GM04504 (cell line): Measurements from ENCODE around the gene LRP11.
"Not testable (repeated sequence)": the region's sequence is repeated elsewhere in the genome, so short reads cannot be mapped to it uniquely, and the experiment has no call there.

ENCODE experiments used
- DNase-seq: peaks from one replicate; pipeline ENCODE4 v3.0.0-alpha.2; 2012; ENCODE audit warnings: low read depth

The LRP11 gene

DNA sequence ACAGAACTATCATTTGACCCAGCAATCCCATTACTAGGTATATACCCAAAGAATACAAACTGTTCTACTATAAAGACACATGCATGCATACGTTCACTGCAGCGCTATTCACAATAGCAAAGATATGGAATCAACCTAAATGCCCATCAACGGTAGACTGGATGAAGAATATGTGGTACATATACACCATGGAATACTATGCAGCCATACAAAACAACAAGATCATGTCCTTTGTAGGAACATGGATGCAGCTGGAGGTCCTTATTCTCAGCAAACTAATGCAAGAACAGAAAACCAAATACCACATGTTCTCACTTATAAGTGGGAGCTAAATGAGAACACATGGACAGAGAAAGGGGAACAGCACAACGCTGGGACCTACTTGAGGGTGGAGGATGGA, 15.8 kb downstream of the LRP11 start:
- DNase-seq: not testable (repeated sequence)

DNA sequence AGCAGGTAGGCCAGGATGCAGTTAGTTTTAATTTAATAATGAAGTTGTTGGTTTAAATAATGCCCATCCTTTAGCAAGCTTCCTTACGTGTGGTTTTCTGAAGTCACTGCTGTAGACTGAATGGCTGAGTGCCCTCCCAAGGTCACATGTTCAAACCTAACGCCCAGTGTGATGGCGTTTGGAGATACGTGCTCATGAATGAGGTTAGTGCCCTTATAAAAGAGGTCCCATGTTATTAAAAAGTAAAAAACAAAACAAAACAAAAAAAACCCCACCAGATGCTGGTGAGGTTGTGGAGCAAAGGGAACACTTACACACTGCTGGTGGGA, 16.3 kb downstream of the LRP11 start:
- no peak for DNase-seq

DNA sequence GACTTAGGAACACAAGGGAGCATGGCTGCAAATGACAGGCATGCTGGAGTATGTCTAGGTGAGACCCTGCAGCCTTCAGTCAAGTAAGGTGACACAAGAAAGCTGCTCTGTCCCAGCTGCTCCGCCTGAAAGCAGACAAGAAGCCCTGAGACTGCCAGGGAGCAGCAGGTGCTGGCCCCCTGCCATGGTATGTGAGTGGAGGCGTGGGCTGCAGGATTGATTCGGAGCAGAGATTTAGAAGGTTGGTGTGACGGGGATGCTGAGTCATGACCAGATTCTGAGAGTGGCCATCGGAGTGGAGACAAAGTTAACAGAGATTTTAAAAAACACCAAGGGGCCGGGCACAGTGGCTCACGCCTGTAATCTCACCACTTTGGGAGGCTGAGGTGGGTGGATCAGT, 17.8 kb downstream of the LRP11 start:
- DNase-seq: no peak

DNA sequence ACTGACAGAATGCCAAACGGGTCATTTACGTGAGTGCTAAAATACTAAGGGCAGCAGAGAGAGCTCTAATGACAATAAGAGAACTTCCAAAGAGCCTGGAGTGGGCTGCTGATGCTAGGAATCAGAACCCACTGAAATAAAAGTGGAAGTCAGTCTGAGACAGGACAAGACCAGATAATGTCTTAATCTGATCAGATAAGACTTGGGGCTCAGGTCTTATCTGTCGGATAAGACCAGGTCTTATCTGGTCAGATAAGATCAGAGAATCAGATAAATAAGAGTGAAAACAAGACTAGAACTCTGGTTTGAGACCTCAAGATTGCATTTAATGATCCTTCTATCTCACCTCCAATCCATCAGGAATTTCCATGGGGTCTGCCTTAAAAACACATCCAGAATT, 18.6 kb downstream of the LRP11 start:
- DNase-seq: no peak

DNA sequence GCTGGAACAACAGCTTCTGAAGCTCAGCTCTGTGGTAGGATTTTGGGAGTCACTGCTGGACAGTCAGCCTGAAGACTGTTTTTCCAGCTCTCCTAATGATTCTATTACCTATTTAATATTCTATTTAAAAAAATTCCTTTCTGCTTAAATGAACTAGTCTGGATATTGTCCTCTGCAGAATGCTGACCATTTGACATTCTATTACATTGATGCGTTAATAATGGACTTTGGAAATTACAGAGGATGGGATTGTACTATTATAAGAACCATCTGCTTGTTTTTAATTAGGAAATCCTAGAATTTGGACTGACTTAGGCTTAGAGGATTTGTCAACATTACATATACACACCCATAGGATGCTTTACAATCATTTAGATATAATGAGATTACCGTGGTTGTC, 19.7 kb downstream of the LRP11 start:
- DNase-seq: no peak

DNA sequence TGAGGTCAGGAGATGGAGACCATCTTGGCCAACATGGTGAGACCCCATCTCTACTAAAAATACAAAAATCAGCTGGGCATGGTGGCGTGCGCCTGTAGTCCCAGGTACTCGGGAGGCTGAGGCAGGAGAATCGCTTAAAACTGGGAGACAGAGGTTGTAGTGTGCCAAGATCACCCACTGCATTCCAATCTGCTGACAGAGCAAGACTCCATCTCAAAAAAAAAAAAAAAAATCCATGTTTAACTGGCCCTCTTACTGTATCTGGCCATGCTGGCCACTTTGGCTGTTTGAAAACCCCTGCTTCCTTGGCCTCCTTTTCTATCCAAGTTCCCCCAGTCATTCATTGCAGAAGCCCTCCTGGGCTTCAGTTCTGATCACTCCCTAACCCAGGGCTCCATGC, 20.1 kb downstream of the LRP11 start:
- DNase-seq: not testable (repeated sequence)

DNA sequence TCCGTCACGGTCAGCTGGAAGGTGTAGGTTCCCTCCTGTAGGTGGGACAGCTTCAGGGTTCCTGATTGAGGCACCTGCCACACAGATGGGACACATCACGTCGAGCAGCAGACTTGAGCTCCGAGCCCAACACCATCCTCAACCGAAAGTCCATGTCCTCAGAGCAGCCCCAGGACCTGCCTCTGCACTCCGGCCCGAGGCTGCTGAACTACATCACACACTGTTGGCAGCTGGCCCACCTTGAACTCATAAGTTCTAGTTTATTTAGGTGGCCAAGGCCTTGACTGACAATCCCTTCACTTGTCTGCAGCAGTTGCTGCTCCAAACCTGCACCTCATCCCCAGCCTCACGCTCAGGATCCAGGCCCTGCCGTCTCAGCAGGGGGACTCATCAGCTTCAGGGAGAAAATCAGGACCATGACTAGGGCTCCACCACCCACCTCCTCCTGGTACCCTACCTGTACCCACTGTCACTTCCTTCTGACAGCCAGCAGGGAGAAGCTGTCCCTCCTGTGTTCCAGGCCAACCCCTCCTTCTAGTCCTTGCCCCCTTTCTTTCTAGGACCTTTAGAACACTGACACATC, 21.0 kb downstream of the LRP11 start:
- no peak for DNase-seq

DNA sequence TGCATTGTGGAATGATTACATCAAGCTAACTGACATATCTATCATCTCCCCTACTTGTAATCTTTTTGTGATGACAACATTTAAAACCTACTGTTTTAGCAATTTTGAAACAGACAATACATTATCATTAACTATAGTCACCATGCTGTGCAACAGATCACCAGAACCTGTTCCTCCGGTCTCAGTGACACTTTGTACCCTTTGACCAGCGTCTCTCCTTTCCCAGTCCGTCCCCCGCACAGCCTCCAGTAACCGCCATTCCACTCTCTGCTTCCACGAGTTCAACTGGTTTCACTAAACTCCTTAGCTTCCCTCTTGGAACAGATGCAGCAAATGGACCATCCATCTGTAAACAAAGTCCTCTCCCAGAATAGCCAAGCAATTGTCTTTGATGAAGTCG, 21.8 kb downstream of the LRP11 start:
- no peak for DNase-seq

DNA sequence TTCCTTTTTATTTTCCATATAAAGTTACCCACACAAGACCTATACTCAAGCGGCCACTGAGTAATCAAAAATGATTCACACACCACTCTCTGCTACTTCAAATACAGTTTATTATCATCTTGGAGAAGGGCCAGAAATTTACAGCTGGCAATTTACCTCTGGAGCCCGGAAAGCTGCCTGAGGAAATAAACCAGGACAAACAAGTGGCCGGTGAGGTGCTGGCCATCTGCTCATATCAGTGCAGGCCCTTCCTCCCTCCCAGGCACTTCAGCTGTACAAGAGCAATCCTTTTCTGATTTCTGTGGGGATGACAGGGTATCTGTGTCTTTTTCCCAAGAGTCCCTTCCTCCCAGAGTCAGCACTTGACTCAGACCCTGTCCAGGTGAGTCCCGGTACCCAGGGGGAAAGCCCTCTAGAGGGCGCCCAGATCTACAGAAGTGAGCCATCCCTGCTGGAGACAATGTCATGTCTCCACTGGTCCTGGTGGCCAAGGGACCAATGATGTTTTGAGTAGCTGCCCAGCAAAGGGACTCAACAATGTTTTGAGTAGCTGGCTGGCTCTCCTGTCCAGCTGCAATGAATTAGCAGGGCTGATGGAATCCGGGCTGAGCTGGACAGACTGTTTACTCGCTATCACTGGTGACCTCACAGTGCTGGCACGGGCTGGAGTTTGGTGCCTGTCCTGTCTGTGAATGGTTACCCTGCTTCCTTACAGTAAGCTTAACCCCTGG, 23.6 kb downstream of the LRP11 start:
- DNase-seq: peak; percentile 87

DNA sequence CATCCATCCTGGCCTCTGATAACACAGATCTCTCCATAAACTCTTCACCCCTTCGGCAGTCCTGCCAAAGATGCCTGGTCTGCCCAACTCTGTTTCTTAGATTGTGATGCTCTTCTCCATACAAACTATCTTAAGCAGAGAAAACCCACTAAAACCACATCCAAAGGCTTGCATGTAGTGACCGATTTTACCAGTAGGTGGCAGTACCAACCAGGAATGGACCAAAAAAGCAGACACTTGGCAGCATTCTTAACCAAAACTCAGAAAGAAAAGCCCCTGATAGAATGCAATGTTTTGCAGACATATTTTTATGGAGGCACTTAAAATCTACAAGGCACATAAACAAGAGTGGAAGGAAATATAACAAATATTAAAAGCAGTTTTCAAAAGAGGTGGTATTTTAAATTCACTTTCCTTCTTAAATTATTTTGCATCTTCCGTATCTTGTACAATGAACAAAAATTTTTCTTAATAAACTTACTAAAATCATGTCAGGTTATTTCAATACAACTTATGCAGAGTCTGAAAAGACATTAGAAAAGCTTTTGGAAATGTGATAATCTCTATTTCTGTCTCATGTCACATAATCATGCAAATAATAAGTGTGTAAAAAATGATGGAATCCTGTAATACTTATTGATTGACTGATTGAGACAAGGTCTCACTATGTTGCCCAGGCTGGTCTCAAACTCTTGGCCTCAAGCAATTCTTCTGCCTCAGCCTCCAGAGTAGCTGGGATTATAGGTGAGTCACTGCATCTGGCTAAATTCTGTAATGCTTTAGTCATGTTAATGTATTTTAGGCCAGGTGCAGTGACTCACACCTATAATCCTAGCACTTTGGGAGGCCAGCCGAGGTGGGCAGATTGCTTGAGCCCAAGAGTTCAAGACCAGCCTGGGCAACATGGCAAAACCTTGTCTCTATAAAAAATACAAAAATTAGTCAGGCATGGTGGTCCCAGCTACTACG, 29.4 kb downstream of the LRP11 start:
- no peak for DNase-seq

DNA sequence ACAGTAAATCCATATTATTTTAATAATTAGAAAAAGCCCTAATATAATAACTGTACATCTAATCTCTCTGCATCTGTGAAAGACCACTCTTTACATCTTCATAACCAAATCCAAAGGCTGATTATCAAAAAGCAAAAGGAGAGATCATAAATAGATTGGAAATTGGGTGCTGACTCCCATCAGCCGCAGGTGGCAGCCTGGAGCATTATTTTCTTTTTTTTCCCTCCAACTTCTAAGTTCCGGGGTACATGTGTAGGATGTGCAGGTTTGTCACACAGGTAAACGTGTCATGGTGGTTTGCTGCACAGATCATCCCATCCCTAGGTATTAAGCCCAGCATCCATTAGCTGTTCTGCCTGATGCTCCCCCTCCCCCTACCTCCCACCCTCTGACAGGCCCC, 30.5 kb downstream of the LRP11 start:
- DNase-seq: no peak

DNA sequence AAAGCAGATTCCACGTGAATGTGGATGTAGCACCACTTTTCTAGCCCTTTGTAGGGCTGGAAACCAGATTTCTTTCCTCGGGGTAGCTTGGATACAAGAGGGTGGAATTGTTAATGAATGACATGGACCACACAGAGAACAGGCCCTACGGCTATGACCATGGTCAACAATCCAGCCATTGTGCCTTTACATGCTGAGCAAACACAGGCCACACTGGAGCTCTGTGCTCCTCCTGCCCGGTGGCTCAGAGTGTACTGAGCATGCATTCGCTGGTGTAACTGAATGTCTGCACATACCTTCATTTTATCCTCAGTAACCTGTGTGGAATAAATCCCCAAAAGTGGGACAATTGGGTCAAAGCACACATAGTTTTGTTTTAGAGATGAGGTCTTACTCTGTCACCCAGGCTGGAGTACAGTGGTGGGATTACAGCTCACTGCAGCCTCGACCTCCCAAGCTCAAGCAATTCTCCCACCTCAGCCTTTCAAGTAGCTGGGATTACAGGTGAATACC, 32.8 kb downstream of the LRP11 start:
- no peak for DNase-seq

DNA sequence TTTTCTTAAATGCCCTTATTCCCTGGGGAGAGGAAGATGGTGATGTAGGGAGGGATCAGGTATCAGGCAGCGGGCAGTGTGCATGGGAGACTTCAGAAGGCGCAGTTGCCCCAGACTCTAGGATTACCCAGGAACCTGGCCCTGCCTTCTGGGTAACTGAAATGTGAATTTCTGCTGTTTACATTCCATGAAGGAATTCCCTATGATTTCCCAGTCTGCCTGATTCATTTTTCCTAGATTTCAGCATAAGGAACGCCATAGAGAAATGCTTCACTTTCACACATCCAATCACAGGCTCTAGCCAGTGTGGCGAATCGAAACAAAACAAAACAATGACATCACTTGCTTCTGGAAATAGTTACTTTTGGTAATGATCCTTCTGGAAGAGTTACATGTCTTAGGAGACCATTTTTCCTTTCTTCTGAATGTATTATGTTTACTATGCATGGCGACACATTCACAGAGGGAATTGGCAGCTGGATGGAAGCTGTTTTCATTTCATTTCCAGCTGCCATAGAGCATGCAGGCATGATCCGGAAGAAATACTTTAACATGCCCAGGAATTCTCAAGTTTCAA, 33.3 kb downstream of the LRP11 start:
- DNase-seq: peak; percentile 50

DNA sequence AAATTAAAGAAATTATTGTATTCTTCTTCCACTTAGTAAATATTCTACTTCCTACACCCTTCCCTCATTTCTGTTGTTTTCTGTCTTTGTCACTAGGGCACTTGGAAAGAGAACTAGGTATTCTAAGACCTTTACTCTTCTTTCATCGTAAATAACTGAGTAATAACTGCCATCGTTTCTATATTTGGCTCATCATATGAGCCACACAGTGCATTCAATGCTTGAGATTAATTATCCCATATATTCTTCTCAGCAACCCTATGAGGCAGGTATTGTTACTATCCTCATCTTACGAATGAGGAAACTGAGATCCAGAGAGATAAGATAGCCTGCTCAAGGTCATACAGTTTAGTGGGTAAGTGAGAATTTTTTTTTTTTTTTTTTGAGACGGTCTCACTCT, 38.9 kb downstream of the LRP11 start:
- DNase-seq: no peak

DNA sequence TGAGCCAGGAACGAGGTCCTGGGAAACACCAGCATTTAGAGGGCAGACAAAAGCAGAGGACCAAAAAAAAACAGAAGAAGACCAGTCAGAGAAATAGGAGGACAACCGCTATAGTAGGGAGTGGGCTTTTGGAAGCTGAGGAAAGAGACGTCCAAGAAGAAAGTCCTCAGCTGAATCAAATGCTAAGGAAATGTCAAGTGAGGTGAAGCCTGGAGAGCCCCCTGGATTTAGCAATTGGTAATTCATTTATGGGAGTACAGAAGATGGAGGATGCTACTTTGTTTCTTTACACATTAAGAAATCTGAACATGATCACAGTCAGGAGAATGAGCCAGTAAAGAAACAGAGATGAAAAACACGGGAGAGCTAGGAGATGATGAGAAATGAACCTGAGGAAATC, 41.1 kb downstream of the LRP11 start:
- no peak for DNase-seq

DNA sequence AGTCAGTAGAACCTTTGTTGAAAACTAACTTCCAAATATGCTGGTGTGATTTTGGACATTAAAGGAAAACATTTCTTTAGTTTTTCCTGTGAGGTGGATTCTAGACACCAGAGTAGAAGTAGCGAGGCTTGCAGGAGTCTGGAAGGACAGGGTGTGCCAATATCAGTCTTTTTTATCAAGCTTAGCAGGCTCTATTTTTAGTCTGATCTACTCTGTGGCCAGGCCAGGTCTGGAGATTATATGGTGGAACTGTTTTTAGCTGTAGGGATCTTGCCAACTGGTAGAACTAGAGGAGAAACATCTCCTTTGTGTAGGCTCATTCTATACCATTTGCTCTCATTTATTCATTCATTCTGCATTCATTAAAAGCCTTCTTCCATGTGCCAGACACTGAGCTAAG, 42.7 kb downstream of the LRP11 start:
- DNase-seq: no peak

DNA sequence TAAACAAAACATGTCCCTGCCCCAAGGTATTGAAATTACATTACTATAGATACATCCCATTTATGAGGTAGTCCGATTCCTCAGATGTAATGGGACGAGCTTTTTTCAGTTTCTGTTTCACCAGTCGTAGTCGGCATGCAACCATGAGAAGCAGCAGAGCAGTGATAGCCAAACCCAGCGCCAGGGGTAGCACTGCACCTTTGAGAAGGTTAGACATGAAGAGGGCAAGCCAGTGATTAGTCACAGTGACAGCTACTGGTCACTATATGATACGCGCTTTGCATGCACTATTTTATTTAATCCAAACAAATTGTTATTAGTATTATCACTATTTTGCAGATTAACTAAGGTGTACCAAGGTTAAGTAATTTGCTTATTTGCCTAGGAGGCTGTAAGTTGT, 43.7 kb downstream of the LRP11 start:
- no peak for DNase-seq

DNA sequence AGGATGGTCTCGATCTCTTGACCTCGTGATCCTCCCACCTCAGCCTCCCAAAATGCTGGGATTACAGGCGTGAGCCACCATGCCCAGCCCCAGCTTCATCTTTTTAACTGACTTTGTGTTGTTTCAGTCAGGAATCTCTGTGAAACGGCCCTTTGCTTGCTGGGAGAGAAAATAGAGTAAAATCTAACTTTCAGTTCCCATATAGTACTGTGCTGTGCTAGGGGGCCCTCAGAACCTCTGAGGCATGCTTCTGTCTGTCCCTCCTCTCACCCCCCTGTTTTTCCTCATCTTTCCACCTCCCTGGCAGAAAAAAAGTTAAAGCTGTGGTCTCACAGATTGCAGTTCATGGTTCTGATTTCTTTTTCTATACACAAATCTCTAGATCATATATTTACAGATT, 48.4 kb downstream of the LRP11 start:
- no peak for DNase-seq

DNA sequence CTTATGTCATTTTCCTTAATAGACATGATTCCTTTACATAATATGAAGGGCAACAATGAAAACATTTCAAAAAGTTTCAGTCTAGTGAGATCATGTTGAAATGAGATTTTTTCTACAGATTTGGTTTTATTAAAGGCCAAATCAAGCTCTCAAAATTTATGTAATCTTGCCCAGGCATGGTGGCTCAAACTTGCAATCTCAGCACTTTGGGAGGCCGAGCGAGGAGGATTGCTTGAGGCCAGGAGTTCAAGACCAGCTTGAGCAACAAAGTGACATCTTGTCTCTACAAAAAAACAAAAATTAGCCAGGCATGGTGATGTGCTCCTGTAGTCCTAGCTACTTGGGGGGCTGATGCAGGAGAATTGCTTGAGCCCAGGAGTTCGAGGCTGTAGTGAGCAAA, 50.8 kb downstream of the LRP11 start:
- no peak for DNase-seq

DNA sequence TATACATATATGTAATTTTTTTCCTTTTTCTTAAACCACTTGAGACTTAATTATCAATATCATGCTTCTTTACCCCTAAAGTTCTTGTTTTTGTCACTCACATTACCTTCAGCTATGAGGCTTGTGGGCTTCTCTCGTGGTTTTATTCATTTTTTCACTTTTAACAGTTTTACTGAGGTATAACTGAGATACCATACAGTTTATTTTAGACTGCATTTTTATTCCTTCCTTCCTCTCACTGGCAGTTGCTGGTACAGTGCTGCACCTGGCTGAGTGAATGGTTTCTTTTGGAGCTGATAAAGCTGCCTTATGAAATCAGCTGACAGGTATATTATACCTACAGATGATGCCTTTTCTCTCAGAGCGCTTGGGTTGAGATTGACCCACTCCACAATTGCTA, 54.4 kb downstream of the LRP11 start:
- no peak for DNase-seq

DNA sequence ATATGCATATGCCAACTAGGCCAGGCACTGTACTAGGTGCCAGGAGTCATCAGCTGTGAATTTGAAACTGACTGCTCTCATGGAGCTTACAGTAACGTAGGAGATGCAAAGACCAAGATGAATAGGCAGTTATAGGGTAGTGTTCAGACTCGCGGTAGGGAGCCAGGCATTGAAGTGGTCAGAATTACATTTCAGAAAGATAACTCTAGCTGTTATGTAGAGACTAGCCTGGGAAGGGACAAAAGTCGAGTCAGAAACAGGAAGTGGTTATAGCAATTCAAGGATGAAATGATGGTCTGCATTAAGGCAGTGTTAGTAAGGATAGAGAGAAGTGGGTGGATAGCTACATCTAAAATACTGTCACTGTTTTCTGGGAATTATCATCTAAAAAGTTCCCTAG, 58.0 kb downstream of the LRP11 start:
- no peak for DNase-seq

DNA sequence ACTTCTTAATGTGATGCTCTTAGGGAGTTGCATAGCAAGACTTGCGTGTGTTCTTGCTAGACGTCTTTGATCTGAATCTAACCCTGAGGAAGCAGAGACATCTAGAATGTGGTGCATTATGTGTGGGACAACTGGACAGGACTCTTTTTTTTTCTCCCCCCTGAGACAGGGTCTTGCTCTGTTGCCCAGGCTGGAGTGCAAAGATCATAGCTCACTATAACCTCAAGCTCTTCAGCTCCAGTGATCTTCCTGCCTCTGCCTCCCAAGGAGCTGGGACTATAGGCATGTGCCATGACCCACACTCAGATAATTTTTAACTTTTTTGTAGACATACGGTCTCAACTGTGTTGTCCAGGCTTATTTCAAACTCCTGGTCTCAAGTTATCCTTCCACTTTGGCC, 80.6 kb downstream of the LRP11 start:
- DNase-seq: no peak

DNA sequence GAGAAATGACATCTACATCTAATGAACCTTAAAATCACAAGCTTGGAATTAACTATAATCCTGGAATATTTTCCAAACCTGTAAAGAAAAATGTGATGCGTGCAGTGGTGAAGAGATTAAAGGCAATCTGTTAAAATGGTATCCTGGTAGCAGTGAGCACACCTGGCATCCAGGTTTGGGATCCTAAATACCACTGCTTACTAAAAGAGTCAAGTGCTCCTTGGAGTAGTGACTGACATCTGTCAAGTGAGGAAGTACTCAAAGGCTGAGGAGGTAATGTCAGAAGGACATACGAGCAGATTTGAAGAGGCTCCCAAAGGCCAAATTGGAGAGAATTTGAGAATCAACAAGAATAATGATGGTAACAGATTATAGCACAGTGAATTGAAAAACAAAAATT, 81.8 kb downstream of the LRP11 start:
- no peak for DNase-seq
